Measurements from ENCODE around the gene PCDHGB6. TPM values are rescaled to one million over a fixed set of nuclear protein-coding genes. Genes with fewer than 3 reads are reported as not detected.

PCDHGB6 gene
- polyA plus RNA-seq, 12 donors, result 2.8 to 7.7 (median 4.3) TPM; not detected in 1

Other genes starting within 250 kb of the PCDHGB6 start
- gene PCDHB7, start 235.4 kb upstream of the PCDHGB6 start, polyA plus RNA-seq (ENCODE audit: insufficient read length in 12 of 12), result 1 to 10 TPM in 11 of 12 donors, not detected in 1; 1.8 to 3.3 (median 2.4) TPM
- 1 to 10 TPM in 6 of 12 donors, under 1 TPM in 4, not detected in 2; 0.44 to 1.6 (median 1.2) TPM for gene PCDHB8, start 230.2 kb upstream of the PCDHGB6 start, polyA plus RNA-seq (ENCODE audit: insufficient read length in 12 of 12)
- 1 to 10 TPM in 11 of 12 donors, not detected in 1; 2.8 to 6.3 (median 3.9) TPM for gene PCDHB16, start 225.6 kb upstream of the PCDHGB6 start, polyA plus RNA-seq (ENCODE audit: insufficient read length in 12 of 12)
- 1 to 10 TPM in 10 of 12 donors, not detected in 2; 1.4 to 4.6 (median 2.3) TPM for gene PCDHB9, start 220.9 kb upstream of the PCDHGB6 start, polyA plus RNA-seq (ENCODE audit: insufficient read length in 12 of 12)
- 1 to 10 TPM in 10 of 12 donors, not detected in 2; 3.2 to 5.7 (median 4.8) TPM for gene PCDHB10, start 215.7 kb upstream of the PCDHGB6 start, polyA plus RNA-seq (ENCODE audit: insufficient read length in 12 of 12)
- gene PCDHB11, start 208.4 kb upstream of the PCDHGB6 start, polyA plus RNA-seq (ENCODE audit: insufficient read length in 12 of 12), result 1 to 10 TPM in 11 of 12 donors, not detected in 1; 1.6 to 3.4 (median 2.5) TPM
- gene PCDHB12, start 199.3 kb upstream of the PCDHGB6 start, polyA plus RNA-seq (ENCODE audit: insufficient read length in 12 of 12), result 1 to 10 TPM in 11 of 12 donors, not detected in 1; 1.9 to 3.8 (median 2.8) TPM
- gene PCDHB13, start 194.1 kb upstream of the PCDHGB6 start, polyA plus RNA-seq (ENCODE audit: insufficient read length in 12 of 12), result 1 to 10 TPM in 11 of 12 donors, not detected in 1; 2.2 to 4.3 (median 3.0) TPM
- 1 to 10 TPM in 11 of 12 donors, not detected in 1; 5.4 to 9.6 (median 7.0) TPM for gene PCDHB14, start 184.7 kb upstream of the PCDHGB6 start, polyA plus RNA-seq (ENCODE audit: insufficient read length in 12 of 12)
- 10 to 100 TPM in 1 of 12 donors, 1 to 10 TPM in 10, not detected in 1; 5.8 to 12.3 (median 6.8) TPM for gene PCDHB15, start 162.6 kb upstream of the PCDHGB6 start, polyA plus RNA-seq (ENCODE audit: insufficient read length in 12 of 12)
- gene SLC25A2, start 104.0 kb upstream of the PCDHGB6 start, polyA plus RNA-seq (ENCODE audit: insufficient read length in 12 of 12), result not detected
- 100 to 1,000 TPM in 2 of 12 donors, 10 to 100 TPM in 9, not detected in 1; 77.9 to 106 (median 91.7) TPM for gene TAF7, start 87.2 kb upstream of the PCDHGB6 start, polyA plus RNA-seq (ENCODE audit: insufficient read length in 12 of 12)
- under 1 TPM in 10 of 12 donors, not detected in 2; 0.44 to 0.86 (median 0.56) TPM for gene PCDHGA1, start 77.5 kb upstream of the PCDHGB6 start, polyA plus RNA-seq (ENCODE audit: insufficient read length in 12 of 12)
- gene PCDHGA2, start 69.3 kb upstream of the PCDHGB6 start, polyA plus RNA-seq (ENCODE audit: insufficient read length in 12 of 12), result 1 to 10 TPM in 11 of 12 donors, not detected in 1; 1.6 to 5.9 (median 2.5) TPM
- 1 to 10 TPM in 10 of 12 donors, not detected in 2; 1.2 to 1.8 (median 1.4) TPM for gene PCDHGA3, start 64.2 kb upstream of the PCDHGB6 start, polyA plus RNA-seq (ENCODE audit: insufficient read length in 12 of 12)
- gene PCDHGB1, start 57.9 kb upstream of the PCDHGB6 start, polyA plus RNA-seq (ENCODE audit: insufficient read length in 12 of 12), result 1 to 10 TPM in 1 of 12 donors, under 1 TPM in 9, not detected in 2; 0.32 to 1.0 (median 0.65) TPM
- 1 to 10 TPM in 9 of 12 donors, under 1 TPM in 1, not detected in 2; 0.93 to 1.9 (median 1.5) TPM for gene PCDHGA4, start 53.0 kb upstream of the PCDHGB6 start, polyA plus RNA-seq (ENCODE audit: insufficient read length in 12 of 12)
- 1 to 10 TPM in 10 of 12 donors, not detected in 2; 1.8 to 3.0 (median 2.1) TPM for gene PCDHGB2, start 48.0 kb upstream of the PCDHGB6 start, polyA plus RNA-seq (ENCODE audit: insufficient read length in 12 of 12)
- gene PCDHGA5, start 43.9 kb upstream of the PCDHGB6 start, polyA plus RNA-seq (ENCODE audit: insufficient read length in 12 of 12), result 1 to 10 TPM in 10 of 12 donors, not detected in 2; 2.1 to 3.4 (median 2.7) TPM
- 1 to 10 TPM in 8 of 12 donors, under 1 TPM in 2, not detected in 2; 0.94 to 2.0 (median 1.3) TPM for gene PCDHGB3, start 37.8 kb upstream of the PCDHGB6 start, polyA plus RNA-seq (ENCODE audit: insufficient read length in 12 of 12)
- 1 to 10 TPM in 10 of 12 donors, not detected in 2; 2.5 to 5.4 (median 3.5) TPM for gene PCDHGA6, start 34.1 kb upstream of the PCDHGB6 start, polyA plus RNA-seq (ENCODE audit: insufficient read length in 12 of 12)
- gene PCDHGA7, start 25.3 kb upstream of the PCDHGB6 start, polyA plus RNA-seq (ENCODE audit: insufficient read length in 12 of 12), result 1 to 10 TPM in 10 of 12 donors, not detected in 2; 1.1 to 2.0 (median 1.6) TPM
- 1 to 10 TPM in 11 of 12 donors, not detected in 1; 1.9 to 3.5 (median 2.3) TPM for gene PCDHGB4, start 20.3 kb upstream of the PCDHGB6 start, polyA plus RNA-seq (ENCODE audit: insufficient read length in 12 of 12)
- gene PCDHGA8, start 15.4 kb upstream of the PCDHGB6 start, polyA plus RNA-seq (ENCODE audit: insufficient read length in 12 of 12), result 1 to 10 TPM in 1 of 12 donors, under 1 TPM in 9, not detected in 2; 0.34 to 1.1 (median 0.66) TPM
- gene PCDHGB5, start 10.1 kb upstream of the PCDHGB6 start, polyA plus RNA-seq (ENCODE audit: insufficient read length in 12 of 12), result 1 to 10 TPM in 11 of 12 donors, not detected in 1; 2.7 to 7.7 (median 4.0) TPM
- 1 to 10 TPM in 11 of 12 donors, not detected in 1; 2.8 to 5.2 (median 4.2) TPM for gene PCDHGA9, start 5.2 kb upstream of the PCDHGB6 start, polyA plus RNA-seq (ENCODE audit: insufficient read length in 12 of 12)
- 1 to 10 TPM in 11 of 12 donors, not detected in 1; 1.3 to 3.4 (median 1.8) TPM for gene PCDHGA10, start 5.0 kb downstream of the PCDHGB6 start, polyA plus RNA-seq (ENCODE audit: insufficient read length in 12 of 12)
- 10 to 100 TPM in 3 of 12 donors, 1 to 10 TPM in 8, not detected in 1; 6.5 to 14.7 (median 8.6) TPM for gene PCDHGB7, start 9.7 kb downstream of the PCDHGB6 start, polyA plus RNA-seq (ENCODE audit: insufficient read length in 12 of 12)
- gene PCDHGA11, start 13.0 kb downstream of the PCDHGB6 start, polyA plus RNA-seq (ENCODE audit: insufficient read length in 12 of 12), result 1 to 10 TPM in 10 of 12 donors, not detected in 2; 2.6 to 5.1 (median 3.4) TPM
- gene PCDHGA12, start 22.5 kb downstream of the PCDHGB6 start, polyA plus RNA-seq (ENCODE audit: insufficient read length in 12 of 12), result 1 to 10 TPM in 10 of 12 donors, not detected in 2; 1.2 to 4.6 (median 2.1) TPM
- gene PCDHGC3, start 67.9 kb downstream of the PCDHGB6 start, polyA plus RNA-seq (ENCODE audit: insufficient read length in 12 of 12), result 100 to 1,000 TPM in 7 of 12 donors, 10 to 100 TPM in 4, not detected in 1; 86.1 to 193 (median 119) TPM
- gene PCDHGC4, start 77.0 kb downstream of the PCDHGB6 start, polyA plus RNA-seq (ENCODE audit: insufficient read length in 12 of 12), result 1 to 10 TPM in 9 of 12 donors, under 1 TPM in 1, not detected in 2; 0.93 to 2.7 (median 1.7) TPM
- 1 to 10 TPM in 2 of 12 donors, under 1 TPM in 8, not detected in 2; 0.19 to 1.3 (median 0.71) TPM for gene PCDHGC5, start 81.1 kb downstream of the PCDHGB6 start, polyA plus RNA-seq (ENCODE audit: insufficient read length in 12 of 12)
- gene DIAPH1, start 211.0 kb downstream of the PCDHGB6 start, polyA plus RNA-seq (ENCODE audit: insufficient read length in 12 of 12), result 10 to 100 TPM in 11 of 12 donors, not detected in 1; 19.9 to 47.9 (median 22.4) TPM
- 10 to 100 TPM in 11 of 12 donors, not detected in 1; 36.9 to 87.4 (median 51.4) TPM for gene HDAC3, start 228.8 kb downstream of the PCDHGB6 start, polyA plus RNA-seq (ENCODE audit: insufficient read length in 12 of 12)
- gene RELL2, start 229.0 kb downstream of the PCDHGB6 start, polyA plus RNA-seq (ENCODE audit: insufficient read length in 12 of 12), result under 1 TPM in 10 of 12 donors, not detected in 2; 0.10 to 0.84 (median 0.29) TPM
- 10 to 100 TPM in 3 of 12 donors, 1 to 10 TPM in 8, not detected in 1; 4.3 to 32.7 (median 7.8) TPM for gene FCHSD1, start 243.4 kb downstream of the PCDHGB6 start, polyA plus RNA-seq (ENCODE audit: insufficient read length in 12 of 12)